ENCODE measurements around the gene CAMK2G. TPM values are rescaled to one million over a fixed set of nuclear protein-coding genes. Genes with fewer than 3 reads are reported as not detected.

The CAMK2G gene
- total RNA-seq, 1 donor from 2014 or later: 25.9 TPM

DNA sequence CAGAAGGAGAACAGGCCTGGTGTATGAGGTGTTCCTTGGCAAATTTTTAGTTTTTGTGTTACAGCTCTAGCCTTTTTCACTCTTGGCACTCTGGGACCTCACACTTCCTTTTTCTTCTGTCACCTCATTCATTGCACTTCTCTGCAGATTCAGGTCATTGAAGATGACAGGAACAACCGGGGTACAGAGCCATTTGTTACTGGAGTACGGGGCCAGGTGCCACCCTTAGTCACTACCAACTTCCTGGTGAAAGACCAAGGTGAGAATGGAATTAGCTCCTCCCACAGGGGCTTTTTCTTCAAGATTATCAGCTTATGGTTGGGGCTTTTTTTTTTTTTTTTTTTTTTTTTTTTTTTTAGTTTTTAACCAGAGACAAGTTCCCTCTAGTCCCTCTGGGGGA lies 111.0 kb downstream of the CAMK2G start:
- H3K4me3 Mint-ChIP-seq (ENCODE audit: unreplicated experiment): no peak overlapping the region
- H3K27ac Mint-ChIP-seq (ENCODE audit: unreplicated experiment): no peak overlapping the region
- no peak for DNase-seq
- H3K9me3 Mint-ChIP-seq (ENCODE audit: unreplicated experiment): no peaks in the 10 kb centered on the region
- peaks cover 7% of the 10 kb centered on the region for H3K4me1 Mint-ChIP-seq (ENCODE audit: low read depth, unreplicated experiment)
- H3K27me3 Mint-ChIP-seq (ENCODE audit: unreplicated experiment): no peaks in the 10 kb centered on the region
- peaks cover 5% of the 10 kb centered on the region for H3K36me3 Mint-ChIP-seq (ENCODE audit: unreplicated experiment)
- TF ChIP-seq, protein P1, sequence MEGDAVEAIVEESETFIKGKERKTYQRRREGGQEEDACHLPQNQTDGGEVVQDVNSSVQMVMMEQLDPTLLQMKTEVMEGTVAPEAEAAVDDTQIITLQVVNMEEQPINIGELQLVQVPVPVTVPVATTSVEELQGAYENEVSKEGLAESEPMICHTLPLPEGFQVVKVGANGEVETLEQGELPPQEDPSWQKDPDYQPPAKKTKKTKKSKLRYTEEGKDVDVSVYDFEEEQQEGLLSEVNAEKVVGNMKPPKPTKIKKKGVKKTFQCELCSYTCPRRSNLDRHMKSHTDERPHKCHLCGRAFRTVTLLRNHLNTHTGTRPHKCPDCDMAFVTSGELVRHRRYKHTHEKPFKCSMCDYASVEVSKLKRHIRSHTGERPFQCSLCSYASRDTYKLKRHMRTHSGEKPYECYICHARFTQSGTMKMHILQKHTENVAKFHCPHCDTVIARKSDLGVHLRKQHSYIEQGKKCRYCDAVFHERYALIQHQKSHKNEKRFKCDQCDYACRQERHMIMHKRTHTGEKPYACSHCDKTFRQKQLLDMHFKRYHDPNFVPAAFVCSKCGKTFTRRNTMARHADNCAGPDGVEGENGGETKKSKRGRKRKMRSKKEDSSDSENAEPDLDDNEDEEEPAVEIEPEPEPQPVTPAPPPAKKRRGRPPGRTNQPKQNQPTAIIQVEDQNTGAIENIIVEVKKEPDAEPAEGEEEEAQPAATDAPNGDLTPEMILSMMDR (IDR thresholded peaks at IDR 0.05; ENCODE audit: partially characterized antibody, unreplicated experiment): no peak

DNA sequence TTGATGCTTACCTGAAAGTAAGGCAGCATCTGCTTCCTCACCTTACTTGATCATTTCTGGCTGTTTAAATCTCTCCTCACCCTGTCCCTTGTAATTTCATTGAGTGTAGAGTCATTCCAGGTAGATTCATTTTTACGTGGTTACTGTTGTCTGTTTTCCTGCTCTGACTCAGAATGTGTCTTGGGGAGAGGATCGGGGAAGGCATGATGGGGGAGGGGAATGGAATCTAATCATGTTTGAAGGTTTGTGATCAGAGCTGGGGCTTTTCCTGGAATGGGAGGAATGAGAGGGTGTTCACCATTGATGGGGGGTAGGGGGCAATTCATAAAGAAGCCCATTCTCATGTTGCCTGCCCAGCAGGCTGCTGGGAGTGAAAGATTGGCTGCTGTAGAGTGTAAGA lies 111.4 kb downstream of the CAMK2G start:
- no peaks in the 10 kb centered on the region for H3K27me3 Mint-ChIP-seq (ENCODE audit: unreplicated experiment)
- no peak overlapping the region for H3K4me3 Mint-ChIP-seq (ENCODE audit: unreplicated experiment)
- H3K9me3 Mint-ChIP-seq (ENCODE audit: unreplicated experiment): no peaks in the 10 kb centered on the region
- TF ChIP-seq, protein P1 (IDR thresholded peaks at IDR 0.05; ENCODE audit: partially characterized antibody, unreplicated experiment): no peak
- H3K36me3 Mint-ChIP-seq (ENCODE audit: unreplicated experiment): peaks cover 5% of the 10 kb centered on the region
- no peak overlapping the region for H3K27ac Mint-ChIP-seq (ENCODE audit: unreplicated experiment)
- H3K4me1 Mint-ChIP-seq (ENCODE audit: low read depth, unreplicated experiment): peaks cover 7% of the 10 kb centered on the region
- DNase-seq: no peak

Other genes with a start within 250 kb of the CAMK2G start
- 0.64 TPM for gene MYOZ1, start 233.1 kb downstream of the CAMK2G start, total RNA-seq (ENCODE audit: unreplicated experiment)
- 0.42 TPM for gene SYNPO2L, start 218.5 kb downstream of the CAMK2G start, total RNA-seq (ENCODE audit: unreplicated experiment)
- 10.9 TPM for gene AGAP5, start 176.4 kb downstream of the CAMK2G start, total RNA-seq (ENCODE audit: unreplicated experiment)
- gene SEC24C, start 130.2 kb downstream of the CAMK2G start, total RNA-seq (ENCODE audit: unreplicated experiment): 91.1 TPM
- 30.9 TPM for gene CHCHD1, start 92.5 kb downstream of the CAMK2G start, total RNA-seq (ENCODE audit: unreplicated experiment)
- 165 TPM for gene ZSWIM8, start 88.9 kb downstream of the CAMK2G start, total RNA-seq (ENCODE audit: unreplicated experiment)
- 34.4 TPM for gene NDST2, start 63.0 kb downstream of the CAMK2G start, total RNA-seq (ENCODE audit: unreplicated experiment)
- 0.59 TPM for gene PLAU, start 36.6 kb upstream of the CAMK2G start, total RNA-seq (ENCODE audit: unreplicated experiment)
- gene VCL, start 123.6 kb upstream of the CAMK2G start, total RNA-seq (ENCODE audit: unreplicated experiment): 42.1 TPM